GM06990 (cell line): ENCODE results near the gene GHITM.
A peak's percentile ranks its signal among the peaks of the same experiment; 100 is the strongest.

Experiments
- DNase-seq: peaks from one replicate; pipeline ENCODE4 v3.0.0-alpha.2; 2011; ENCODE audit not compliant: insufficient read length; ENCODE audit errors: extremely low read depth
- H3K27me3 ChIP-seq: replicated peaks from 2 replicates; pipeline ENCODE4 v1.6.0; 2011; ENCODE audit warnings: low read length; ENCODE audit not compliant: control insufficient read depth, insufficient read depth
- H3K36me3 ChIP-seq: 2 replicates; pipeline ENCODE4 v1.5.1; 2011; ENCODE audit warnings: low read length; ENCODE audit not compliant: control insufficient read depth, insufficient read depth
- H3K4me3 ChIP-seq: replicated peaks from 2 replicates; pipeline ENCODE4 v1.5.1; 2011; ENCODE audit warnings: low read depth, mild to moderate bottlenecking, control low read depth, low read length
- CTCF ChIP-seq: IDR thresholded peaks from 2 replicates; pipeline ENCODE4 v1.5.1; 2011; ENCODE audit warnings: low read length, control low read depth, mild to moderate bottlenecking, inconsistent platforms; ENCODE audit not compliant: insufficient read depth, poor library complexity, severe bottlenecking

GHITM gene

GRCh38 chr10:84139126-84140035, at the start of gene GHITM:
Gene GHITM, plus strand, starts transcription at chr10:84139509. Its CDS starts 1,992 bp downstream, at chr10:84141501.
- Histone ChIP-seq H3K27me3 (no peaks in the 10 kb centered on the region), H3K4me3 (peak within 1 kb of the TSS; percentile 100), H3K36me3 (no peaks in the 10 kb centered on the region; the same call in none of the 2 replicates)
- peak; percentile 98 for DNase-seq
- no peak for TF ChIP-seq CTCF

GRCh38 chr10:84095811-84096497, 43.4 kb upstream of the GHITM start:
- H3K4me3 ChIP-seq, result no peak overlapping the region
- TF ChIP-seq CTCF, result no peak
- no peaks in the 10 kb centered on the region for H3K27me3 ChIP-seq
- H3K36me3 ChIP-seq, result no peaks in the 10 kb centered on the region
- DNase-seq, result no peak

- Histone ChIP-seq H3K4me3 (no peak overlapping the region), H3K36me3 (no peaks in the 10 kb centered on the region), H3K27me3 (no peaks in the 10 kb centered on the region)
- peak; percentile 55 for TF ChIP-seq CTCF
- DNase-seq, result no peak
These were observed 41.4 kb upstream of the GHITM start for GRCh38 chr10:84097787-84098353.

- Histone ChIP-seq H3K4me3 (no peak overlapping the region), H3K27me3 (no peaks in the 10 kb centered on the region), H3K36me3 (no peaks in the 10 kb centered on the region)
- TF ChIP-seq CTCF, result no peak
- no peak for DNase-seq
These were observed 40.6 kb upstream of the GHITM start for GRCh38 chr10:84098667-84099066.

- no peaks in the 10 kb centered on the region for H3K27me3 ChIP-seq
- TF ChIP-seq CTCF, result no peak
- H3K36me3 ChIP-seq, result no peaks in the 10 kb centered on the region
- no peak for DNase-seq
- H3K4me3 ChIP-seq, result no peak overlapping the region
These were observed 38.3 kb upstream of the GHITM start for GRCh38 chr10:84101042-84101441.
